Sigmoid colon (tissue), 7 donors: ENCODE measurements around the gene LRP1. TPM values are rescaled to one million over a fixed set of nuclear protein-coding genes. Genes with fewer than 3 reads are reported as not detected.
A peak's percentile ranks its signal among the peaks of the same experiment; 100 is the strongest.

ENCODE experiments used
- DNase-seq: peaks from one replicate; pipeline ENCODE4 v3.0.0-alpha.2; 2019
- H3K27ac ChIP-seq, 4 donors: fragments of 200-600 bp; sonication (generic); one replicate each; pipeline ENCODE4 v1.5.1; 2016 to 2019; ENCODE audit warnings: mild to moderate bottlenecking in 1 of 4
- H3K27me3 ChIP-seq, 3 donors: fragments of 200-600 bp; sonication (generic); one replicate each; pipeline ENCODE4 v1.5.1; 2019; ENCODE audit warnings: mild to moderate bottlenecking in 1 of 3
- H3K36me3 ChIP-seq, 4 donors: fragments of 200-600 bp; sonication (generic); one replicate each; pipeline ENCODE4 v1.5.1; 2016 to 2019
- H3K4me1 ChIP-seq, 4 donors: fragments of 200-600 bp; sonication (generic); one replicate each; pipeline ENCODE4 v1.5.1; 2017 to 2019
- H3K4me3 ChIP-seq, 4 donors: fragments of 200-600 bp; sonication (generic); one replicate each; pipeline ENCODE4 v1.5.1; 2017 to 2019; ENCODE audit warnings: mild to moderate bottlenecking in 2 of 4, moderate library complexity in 1 of 4
- H3K9me3 ChIP-seq, 4 donors: fragments of 200-600 bp in 3 of 4; sonication (generic) in 3 of 4; one replicate each; pipeline versions ENCODE4 v1.5.1 to v1.6.1; 2013 to 2019
- CTCF ChIP-seq, 4 experiments: fragments of 450-650 bp in 3 of 4; fragments of 200-600 bp in 1 of 4; IDR thresholded peaks; one replicate each; pipeline ENCODE4 v1.5.1; 2016 to 2019; ENCODE audit warnings: antibody characterized with exemption in 4 of 4, mild to moderate bottlenecking in 3 of 4, moderate library complexity in 2 of 4
- EP300 ChIP-seq, 4 donors: sonication (generic); formaldehyde crosslinking; IDR thresholded peaks; one replicate each; pipeline ENCODE4 v1.6.1; 2017; ENCODE audit warnings: antibody characterized with exemption in 4 of 4
- POLR2A ChIP-seq, 2 donors: fragments of 450-650 bp; IDR thresholded peaks; one replicate each; pipeline ENCODE4 v1.6.1; 2016; ENCODE audit warnings: antibody characterized with exemption in 2 of 2, mild to moderate bottlenecking in 2 of 2, moderate library complexity in 2 of 2
- POLR2AphosphoS5 ChIP-seq, 4 donors: sonication (generic); formaldehyde crosslinking; IDR thresholded peaks; one replicate each; pipeline ENCODE4 v1.6.1; 2017; ENCODE audit warnings: antibody characterized with exemption in 4 of 4
- WGBS, 2 donors: extraction: QIAGEN DNeasy Blood & Tissue Kit; methylation state at CpG; one replicate each; pipeline ENCODE4 v1.1.7; 2013; 5-methylcytosine and 5-hydroxymethylcytosine counted together
- intact Hi-C: fragments of 100-400 bp; cut with DNase I; formaldehyde crosslinking; loops from one replicate; pipeline ENCODE4 v1.15.1; 2023
- polyA plus RNA-seq, 3 donors: library from polyadenylated mRNA; stranded (reverse); fragments of 200-250 nt; gene quantifications; one replicate each; pipeline ENCODE4 v1.2.3, GENCODE V29; 2013
- total RNA-seq, 4 donors: library from RNA; depleted of rRNA; stranded (reverse); fragments of >200 nt; gene quantifications; one replicate each; pipeline ENCODE4 v1.1.0, GENCODE V29; 2016
- donor health status: healthy with polysubstance abuse.
- donor health status: Bipolar disorder and iron deficiency.
- donor health status: healthy.

Gene LRP1
- total and polyA plus RNA-seq, 7 donors = 11.4 to 262 (median 147) TPM

GRCh38 chr12:57097554-57097835, 30.8 kb upstream of the LRP1 start:
- peaks cover 37 to 91% (median 47%) of the 10 kb centered on the region in 4 donors for H3K36me3 ChIP-seq
- TF ChIP-seq CTCF (IDR thresholded peaks at IDR 0.05) (no peak), POLR2A (IDR thresholded peaks at IDR 0.05) (no peak), POLR2AphosphoS5 (IDR thresholded peaks at IDR 0.05) (no peak), EP300 (IDR thresholded peaks at IDR 0.05) (no peak)
- no peak for DNase-seq
- H3K4me3 ChIP-seq = no peak overlapping the region
- H3K9me3 ChIP-seq = no peaks in the 10 kb centered on the region
- H3K27ac ChIP-seq = no peak overlapping the region
- no peaks in the 10 kb centered on the region for H3K27me3 ChIP-seq
- 90 to 93% methylated on average over 8 of the region's 8 CpGs for WGBS, 2 donors
- peaks cover 0 to 34% (median 28%) of the 10 kb centered on the region in 4 donors for H3K4me1 ChIP-seq
- intact Hi-C loops = no loop called here

- H3K27ac ChIP-seq = no peak overlapping the region
- 85 to 98% methylated on average over 1 of the region's 1 CpG for WGBS, 2 donors
- no peaks in the 10 kb centered on the region for H3K27me3 ChIP-seq
- no peak for DNase-seq
- peaks cover 0 to 24% (median 18%) of the 10 kb centered on the region in 4 donors for H3K4me1 ChIP-seq
- intact Hi-C loops = no loop called here
- H3K36me3 ChIP-seq = peaks cover 28 to 87% (median 42%) of the 10 kb centered on the region in 4 donors
- no peak overlapping the region for H3K4me3 ChIP-seq
- no peak for TF ChIP-seq POLR2A (IDR thresholded peaks at IDR 0.05)
- H3K9me3 ChIP-seq = no peaks in the 10 kb centered on the region
Measured at GRCh38 chr12:57098546-57098945, 29.7 kb upstream of the LRP1 start.

GRCh38 chr12:57099047-57099714, 29.1 kb upstream of the LRP1 start:
- H3K4me3 ChIP-seq = no peak overlapping the region
- 83 to 86% methylated on average over 11 of the region's 11 CpGs for WGBS, 2 donors
- H3K4me1 ChIP-seq = peaks cover 0 to 18% (median 12%) of the 10 kb centered on the region in 4 donors
- DNase-seq = no peak
- no peak overlapping the region for H3K27ac ChIP-seq
- intact Hi-C loops = no loop called here
- TF ChIP-seq POLR2AphosphoS5 (IDR thresholded peaks at IDR 0.05) (no peak), CTCF (IDR thresholded peaks at IDR 0.05) (no peak), EP300 (IDR thresholded peaks at IDR 0.05) (no peak), POLR2A (IDR thresholded peaks at IDR 0.05) (no peak)
- no peaks in the 10 kb centered on the region for H3K27me3 ChIP-seq
- peaks cover 27 to 91% (median 44%) of the 10 kb centered on the region in 4 donors for H3K36me3 ChIP-seq
- H3K9me3 ChIP-seq = no peaks in the 10 kb centered on the region

- WGBS, 2 donors = 87 to 91% methylated on average over 12 of the region's 12 CpGs
- Histone ChIP-seq H3K4me3 (no peak overlapping the region), H3K27me3 (no peaks in the 10 kb centered on the region), H3K4me1 (peaks cover 0 to 12% (median 6%) of the 10 kb centered on the region in 4 donors), H3K9me3 (no peaks in the 10 kb centered on the region), H3K27ac (peak overlapping the region in 1 of 4 donors; percentile 7), H3K36me3 (peaks cover 28 to 92% (median 49%) of the 10 kb centered on the region in 4 donors)
- intact Hi-C loops = no loop called here
- DNase-seq = no peak
- no peak for TF ChIP-seq EP300 (IDR thresholded peaks at IDR 0.05)
Measured at GRCh38 chr12:57099766-57100165, 28.5 kb upstream of the LRP1 start.

GRCh38 chr12:57101892-57102695, 26.2 kb upstream of the LRP1 start:
- WGBS, 2 donors = 54 to 64% methylated on average over 15 of the region's 15 CpGs
- intact Hi-C loops = no loop called here
- H3K9me3 ChIP-seq = no peaks in the 10 kb centered on the region
- DNase-seq = no peak
- no peaks in the 10 kb centered on the region for H3K27me3 ChIP-seq
- peak overlapping the region in 3 of 4 donors; percentile 30 to 49 (median 33) for H3K27ac ChIP-seq
- H3K4me3 ChIP-seq = no peak overlapping the region
- peaks cover 27 to 92% (median 51%) of the 10 kb centered on the region in 4 donors for H3K36me3 ChIP-seq
- peaks cover 0 to 17% (median 13%) of the 10 kb centered on the region in 4 donors for H3K4me1 ChIP-seq
- TF ChIP-seq POLR2AphosphoS5 (IDR thresholded peaks at IDR 0.05) (peak in 1 of 4 donors; percentile 9), EP300 (IDR thresholded peaks at IDR 0.05) (no peak), POLR2A (IDR thresholded peaks at IDR 0.05) (no peak), CTCF (IDR thresholded peaks at IDR 0.05) (no peak)
